Activated CD4-positive, alpha-beta T cell treated with anti-CD3 and anti-CD28 coated beads for 36 hours (primary cell): ENCODE measurements around the gene HMOX2. TPM values are rescaled to one million over a fixed set of nuclear protein-coding genes. Genes with fewer than 3 reads are reported as not detected.

Source experiments
- ATAC-seq: fragments of 200-7000 bp; cut with Tn5 transposase; one replicate; pipeline ENCODE4 v1.10.0; 2021; ENCODE audit warnings: mild to moderate bottlenecking, moderate library complexity
- CTCF ChIA-PET: fragments of 350-600 bp; sonication (Branson Sonifier 250); formaldehyde crosslinking; loops from one replicate; lab custom pipeline; 2021; ENCODE audit warnings: antibody characterized with exemption; lab: Charles Lee
- POLR2A ChIA-PET: fragments of 350-600 bp; sonication (Branson Sonifier 250); formaldehyde crosslinking; loops from one replicate; lab custom pipeline; 2021; ENCODE audit warnings: antibody characterized with exemption, inconsistent platforms; lab: Charles Lee
- DNase-seq: peaks from one replicate; pipeline ENCODE4 v3.0.0-alpha.2; 2020
- H3K27ac Mint-ChIP-seq: one replicate; pipeline ENCODE4 v1.8.0; 2021; ENCODE audit warnings: mixed read lengths
- H3K27me3 Mint-ChIP-seq: one replicate; pipeline ENCODE4 v1.8.0; 2021; ENCODE audit warnings: mixed read lengths
- H3K36me3 Mint-ChIP-seq: one replicate; pipeline ENCODE4 v1.8.0; 2021; ENCODE audit warnings: low read depth, mixed read lengths
- H3K4me1 Mint-ChIP-seq: one replicate; pipeline ENCODE4 v1.8.0; 2021; ENCODE audit warnings: mixed read lengths
- H3K4me3 Mint-ChIP-seq: one replicate; pipeline ENCODE4 v1.8.0; 2021; ENCODE audit warnings: mild to moderate bottlenecking, moderate library complexity, mixed read lengths
- H3K9me3 Mint-ChIP-seq: one replicate; pipeline ENCODE4 v1.8.0; 2021; ENCODE audit warnings: low read depth, mixed read lengths
- intact Hi-C, 2 experiments: fragments of 100-400 bp; cut with DNase I in 1 of 2; cut with micrococcal nuclease in 1 of 2; formaldehyde crosslinking; loops; one replicate each; pipeline versions ENCODE4 v1.14.2 to v1.15.1; 2022 to 2024; cut with DNase I, micrococcal nuclease
- total RNA-seq, 2 experiments: library from RNA; stranded (reverse); gene quantifications; one replicate each; pipeline ENCODE4 v1.2.3, GENCODE V29; 2021

The HMOX2 gene
- total RNA-seq, 2 experiments from 2014 or later = 67.7 to 80.2 TPM

GRCh38 chr16:4536391-4537106, 60.4 kb downstream of the HMOX2 start:
- Mint-ChIP-seq H3K9me3 (peaks cover 6% of the 10 kb centered on the region), H3K4me1 (peaks cover 51% of the 10 kb centered on the region), H3K27ac (peak overlapping the region; percentile 77), H3K36me3 (peaks cover 29% of the 10 kb centered on the region), H3K4me3 (peak overlapping the region; percentile 75), H3K27me3 (no peaks in the 10 kb centered on the region)
- CTCF ChIA-PET = interaction anchor here (0.6 to 4.9 kb wide), 10 partner anchors 10 to 125 kb away, joined by 3 to 22 read pairs (median 4); partner anchors contain the start of gene MGRN1
- no peak for DNase-seq
- POLR2A ChIA-PET = interaction anchor here (1.0 kb wide), 1 partner anchor 12 kb away, joined by 4 read pairs; no protein-coding TSS in a partner anchor
- intact Hi-C loops = loop anchor here (5.0 kb wide), 4 partner anchors 34 to 561 kb away; partner anchors contain the start of genes DNAJA3 (in 1 of the 2), EEF2KMT (in 1 of the 2) and TFAP4 (in 1 of the 2)
- ATAC-seq = no peak

GRCh38 chr16:4537376-4538343, 61.5 kb downstream of the HMOX2 start:
- peak; percentile 30 for ATAC-seq
- CTCF ChIA-PET = interaction anchor here (2.4 to 4.9 kb wide), 3 partner anchors 10 to 31 kb away, joined by 13 to 22 read pairs (median 14); no protein-coding TSS in a partner anchor
- peaks cover 48% of the 10 kb centered on the region for H3K4me1 Mint-ChIP-seq

GRCh38 chr16:4538350-4539235, 62.4 kb downstream of the HMOX2 start, which contains the start of gene CDIP1:
Gene CDIP1, minus strand, starts transcription at chr16:4538773. Its CDS starts 24,643 bp downstream, at chr16:4514130.
- intact Hi-C loops = loop anchor here (1.0 to 5.0 kb wide), 13 partner anchors 9 to 559 kb away; partner anchors contain the start of genes DNAJA3 (in 2 of the 2), HMOX2 (in 2 of the 2), CORO7 (in 1 of the 2) and EEF2KMT (in 1 of the 2)
- H3K27ac Mint-ChIP-seq = peak within 1 kb of the TSS; percentile 63
- H3K4me1 Mint-ChIP-seq = peaks cover 41% of the 10 kb centered on the region
- ATAC-seq = peak; percentile 81
- H3K36me3 Mint-ChIP-seq = peaks cover 21% of the 10 kb centered on the region
- no peaks in the 10 kb centered on the region for H3K27me3 Mint-ChIP-seq
- H3K4me3 Mint-ChIP-seq = peak within 1 kb of the TSS; percentile 75
- ChIA-PET POLR2A (interaction anchor here (0.6 to 1.3 kb wide), 2 partner anchors 9 to 210 kb away, joined by 4 read pairs; no protein-coding TSS in a partner anchor), CTCF (interaction anchor here (1.0 to 4.9 kb wide), 5 partner anchors 10 to 86 kb away, joined by 3 to 22 read pairs (median 5); partner anchors contain the start of gene MGRN1)
- H3K9me3 Mint-ChIP-seq = peaks cover 6% of the 10 kb centered on the region
- peak; percentile 99 for DNase-seq

More at GRCh38 chr16:4537376-4538343, 61.5 kb downstream of the HMOX2 start:
- no peaks in the 10 kb centered on the region for H3K27me3 Mint-ChIP-seq
- H3K27ac Mint-ChIP-seq = peak overlapping the region; percentile 77
- peak; percentile 27 for DNase-seq
- POLR2A ChIA-PET = no interaction called here
- intact Hi-C loops = loop anchor here (1.0 to 5.0 kb wide), 13 partner anchors 8 to 560 kb away; partner anchors contain the start of genes DNAJA3 (in 2 of the 2), HMOX2 (in 2 of the 2), CORO7 (in 1 of the 2) and EEF2KMT (in 1 of the 2)
- peak overlapping the region; percentile 75 for H3K4me3 Mint-ChIP-seq
- peaks cover 6% of the 10 kb centered on the region for H3K9me3 Mint-ChIP-seq
- H3K36me3 Mint-ChIP-seq = peaks cover 23% of the 10 kb centered on the region

- H3K27ac Mint-ChIP-seq = no peak overlapping the region
- POLR2A ChIA-PET = no interaction called here
- peaks cover 6% of the 10 kb centered on the region for H3K9me3 Mint-ChIP-seq
These were observed 63.6 kb downstream of the HMOX2 start for GRCh38 chr16:4539716-4540284.

GRCh38 chr16:4544473-4544872, 68.3 kb downstream of the HMOX2 start:
- H3K36me3 Mint-ChIP-seq = peaks cover 6% of the 10 kb centered on the region
- no peak for DNase-seq
- H3K27ac Mint-ChIP-seq = no peak overlapping the region
- no peak for ATAC-seq
- POLR2A ChIA-PET = no interaction called here
- CTCF ChIA-PET = interaction anchor here (1.0 to 1.2 kb wide), 2 partner anchors 39 to 68 kb away, joined by 4 to 5 read pairs; partner anchors contain the start of gene HMOX2
- H3K9me3 Mint-ChIP-seq = peaks cover 6% of the 10 kb centered on the region
- H3K4me3 Mint-ChIP-seq = no peak overlapping the region
- peaks cover 7% of the 10 kb centered on the region for H3K4me1 Mint-ChIP-seq
- no peaks in the 10 kb centered on the region for H3K27me3 Mint-ChIP-seq
- intact Hi-C loops = loop anchor here in 1 of 2 experiments (2.0 kb wide), 1 partner anchor 194 kb away; the partner anchor contains the start of gene PAM16

More at GRCh38 chr16:4539716-4540284, 63.6 kb downstream of the HMOX2 start:
- CTCF ChIA-PET = interaction anchor here (0.7 to 2.4 kb wide), 4 partner anchors 8 to 147 kb away, joined by 3 to 14 read pairs (median 4); partner anchors contain the start of gene MGRN1
- H3K27me3 Mint-ChIP-seq = no peaks in the 10 kb centered on the region
- peaks cover 33% of the 10 kb centered on the region for H3K4me1 Mint-ChIP-seq
- peaks cover 17% of the 10 kb centered on the region for H3K36me3 Mint-ChIP-seq
- ATAC-seq = no peak
- H3K4me3 Mint-ChIP-seq = no peak overlapping the region
- DNase-seq = no peak
- intact Hi-C loops = loop anchor here (2.0 to 5.0 kb wide), 6 partner anchors 37 to 558 kb away; partner anchors contain the start of genes CORO7 (in 1 of the 2), DNAJA3 (in 1 of the 2), EEF2KMT (in 1 of the 2) and HMOX2 (in 1 of the 2)

- ChIA-PET POLR2A (interaction anchor here (0.5 to 1.5 kb wide), 2 partner anchors 12 to 355 kb away, joined by 4 read pairs; no protein-coding TSS in a partner anchor), CTCF (interaction anchor here (0.5 to 6.3 kb wide), 24 partner anchors 9 to 278 kb away, joined by 3 to 77 read pairs (median 4); partner anchors contain the start of genes ANKS3, CDIP1, DNAAF8 and HMOX2)
- Mint-ChIP-seq H3K4me3 (no peak overlapping the region), H3K4me1 (peaks cover 7% of the 10 kb centered on the region), H3K36me3 (no peaks in the 10 kb centered on the region), H3K9me3 (no peaks in the 10 kb centered on the region), H3K27me3 (no peaks in the 10 kb centered on the region), H3K27ac (no peak overlapping the region)
- no peak for DNase-seq
- intact Hi-C loops = loop anchor here (1.0 kb wide), 3 partner anchors 31 to 72 kb away; partner anchors contain the start of gene HMOX2 (in 1 of the 2)
- no peak for ATAC-seq
These were observed 71.9 kb downstream of the HMOX2 start for GRCh38 chr16:4548124-4548523.

GRCh38 chr16:4550591-4550990, 74.4 kb downstream of the HMOX2 start:
- Mint-ChIP-seq H3K4me1 (peaks cover 7% of the 10 kb centered on the region), H3K27me3 (no peaks in the 10 kb centered on the region), H3K36me3 (no peaks in the 10 kb centered on the region), H3K27ac (no peak overlapping the region), H3K9me3 (no peaks in the 10 kb centered on the region), H3K4me3 (no peak overlapping the region)
- DNase-seq = no peak
- CTCF ChIA-PET = interaction anchor here (0.6 to 6.3 kb wide), 5 partner anchors 35 to 392 kb away, joined by 3 to 77 read pairs (median 9); no protein-coding TSS in a partner anchor
- POLR2A ChIA-PET = no interaction called here
- intact Hi-C loops = no loop called here
- no peak for ATAC-seq

- no peaks in the 10 kb centered on the region for H3K9me3 Mint-ChIP-seq
- POLR2A ChIA-PET = no interaction called here
These were observed 76.3 kb downstream of the HMOX2 start for GRCh38 chr16:4552541-4552940.

GRCh38 chr16:4556112-4556511, 79.9 kb downstream of the HMOX2 start, which contains the start of gene C16orf96:
Gene C16orf96, plus strand, starts transcription at chr16:4556340. Its CDS starts 150 bp downstream, at chr16:4556490.
- H3K27me3 Mint-ChIP-seq = no peaks in the 10 kb centered on the region
- H3K4me1 Mint-ChIP-seq = no peaks in the 10 kb centered on the region
- CTCF ChIA-PET = interaction anchor here (0.5 to 1.0 kb wide), 2 partner anchors 50 to 52 kb away, joined by 3 to 5 read pairs; no protein-coding TSS in a partner anchor
- ATAC-seq = no peak
- no peaks in the 10 kb centered on the region for H3K9me3 Mint-ChIP-seq
- POLR2A ChIA-PET = no interaction called here
- intact Hi-C loops = no loop called here
- no peaks in the 10 kb centered on the region for H3K36me3 Mint-ChIP-seq
- no peak within 1 kb of the TSS for H3K27ac Mint-ChIP-seq
- DNase-seq = no peak
- no peak within 1 kb of the TSS for H3K4me3 Mint-ChIP-seq

More at GRCh38 chr16:4552541-4552940, 76.3 kb downstream of the HMOX2 start:
- Mint-ChIP-seq H3K36me3 (no peaks in the 10 kb centered on the region), H3K27ac (no peak overlapping the region), H3K4me3 (no peak overlapping the region), H3K27me3 (no peaks in the 10 kb centered on the region), H3K4me1 (peaks cover 7% of the 10 kb centered on the region)
- ATAC-seq (no peak), DNase-seq (no peak)
- intact Hi-C loops = no loop called here
- CTCF ChIA-PET = interaction anchor here (0.6 to 2.4 kb wide), 5 partner anchors 17 to 763 kb away, joined by 3 to 12 read pairs (median 4); no protein-coding TSS in a partner anchor
